ENCODE data around the gene AK8.

AK8 gene

DNA sequence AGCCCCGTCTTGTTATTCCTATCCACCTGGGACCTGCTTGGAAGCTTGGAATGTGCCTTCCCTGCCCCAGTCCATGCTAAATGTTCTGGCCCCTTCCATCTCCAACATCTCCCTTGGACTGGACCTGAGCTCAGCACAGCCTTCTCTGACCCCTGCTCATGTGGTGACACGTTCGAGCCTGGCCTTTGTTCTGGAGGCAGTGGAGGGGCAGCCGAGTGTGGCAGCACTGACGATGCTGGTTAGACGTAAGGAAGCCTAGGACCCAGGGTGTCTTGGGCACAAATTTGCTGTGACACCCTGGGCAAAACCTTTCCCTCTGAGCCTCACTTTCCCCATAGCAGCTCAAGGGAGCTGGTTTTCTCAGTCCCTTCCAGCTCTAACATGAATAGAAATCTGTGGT, 4.5 kb upstream of the AK8 start:
- TF ChIP-seq, protein P1, sequence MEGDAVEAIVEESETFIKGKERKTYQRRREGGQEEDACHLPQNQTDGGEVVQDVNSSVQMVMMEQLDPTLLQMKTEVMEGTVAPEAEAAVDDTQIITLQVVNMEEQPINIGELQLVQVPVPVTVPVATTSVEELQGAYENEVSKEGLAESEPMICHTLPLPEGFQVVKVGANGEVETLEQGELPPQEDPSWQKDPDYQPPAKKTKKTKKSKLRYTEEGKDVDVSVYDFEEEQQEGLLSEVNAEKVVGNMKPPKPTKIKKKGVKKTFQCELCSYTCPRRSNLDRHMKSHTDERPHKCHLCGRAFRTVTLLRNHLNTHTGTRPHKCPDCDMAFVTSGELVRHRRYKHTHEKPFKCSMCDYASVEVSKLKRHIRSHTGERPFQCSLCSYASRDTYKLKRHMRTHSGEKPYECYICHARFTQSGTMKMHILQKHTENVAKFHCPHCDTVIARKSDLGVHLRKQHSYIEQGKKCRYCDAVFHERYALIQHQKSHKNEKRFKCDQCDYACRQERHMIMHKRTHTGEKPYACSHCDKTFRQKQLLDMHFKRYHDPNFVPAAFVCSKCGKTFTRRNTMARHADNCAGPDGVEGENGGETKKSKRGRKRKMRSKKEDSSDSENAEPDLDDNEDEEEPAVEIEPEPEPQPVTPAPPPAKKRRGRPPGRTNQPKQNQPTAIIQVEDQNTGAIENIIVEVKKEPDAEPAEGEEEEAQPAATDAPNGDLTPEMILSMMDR (IDR thresholded peaks at IDR 0.05; ENCODE audit: extremely low read depth, insufficient read depth, missing control alignments): no peak
- in situ Hi-C loops (cut with MboI; ENCODE audit: low pct_unique_long_range_greater_than_20kb, low sequenced_read_pairs, unreplicated experiment): no loop called here
- no peak for DNase-seq (ENCODE audit: low spot score)

DNA sequence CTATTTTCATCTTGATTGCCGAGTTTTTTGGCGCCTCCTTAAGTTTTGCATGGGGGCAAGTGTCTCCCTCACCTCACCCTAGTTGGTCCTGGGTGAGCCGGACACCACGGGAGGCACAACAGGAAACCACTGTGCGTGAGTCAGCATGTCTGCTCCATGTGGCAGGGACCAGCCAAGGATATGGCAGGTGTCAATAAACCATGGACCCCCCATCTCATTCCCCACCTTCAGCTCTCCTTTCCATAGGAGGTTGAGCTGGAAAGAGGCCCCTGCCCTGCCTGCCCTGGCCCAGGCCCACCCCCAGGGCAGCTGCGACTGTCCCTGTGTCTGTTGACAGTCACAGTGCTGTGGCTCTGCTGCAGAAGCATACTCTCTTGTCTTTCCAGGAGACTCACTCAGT, 3.7 kb upstream of the AK8 start:
- TF ChIP-seq, protein P1 (IDR thresholded peaks at IDR 0.05; ENCODE audit: extremely low read depth, insufficient read depth, missing control alignments): no peak
- in situ Hi-C loops (cut with MboI; ENCODE audit: low pct_unique_long_range_greater_than_20kb, low sequenced_read_pairs, unreplicated experiment): no loop called here
- peak; percentile 9 for DNase-seq (ENCODE audit: low spot score)

DNA sequence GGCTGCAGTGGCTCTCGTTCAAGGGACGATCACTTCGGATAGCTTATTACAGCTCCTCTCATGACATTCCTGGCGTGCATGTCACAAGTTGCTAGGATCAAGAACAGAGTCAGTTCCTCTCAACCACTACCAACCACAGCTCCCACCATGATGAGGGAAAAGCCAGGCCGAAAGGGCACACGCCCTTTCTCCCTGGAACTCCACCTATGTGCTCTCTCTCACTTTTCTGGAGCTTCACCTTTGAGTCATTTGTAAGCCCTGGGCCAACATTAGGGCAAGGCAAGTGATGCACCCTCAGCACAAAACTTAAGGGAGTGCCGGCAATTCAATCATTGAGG, 2.2 kb upstream of the AK8 start:
- peak; percentile 11 for DNase-seq (ENCODE audit: low spot score)
- TF ChIP-seq, protein P1 (IDR thresholded peaks at IDR 0.05; ENCODE audit: extremely low read depth, insufficient read depth, missing control alignments): no peak
- in situ Hi-C loops (cut with MboI; ENCODE audit: low pct_unique_long_range_greater_than_20kb, low sequenced_read_pairs, unreplicated experiment): no loop called here

DNA sequence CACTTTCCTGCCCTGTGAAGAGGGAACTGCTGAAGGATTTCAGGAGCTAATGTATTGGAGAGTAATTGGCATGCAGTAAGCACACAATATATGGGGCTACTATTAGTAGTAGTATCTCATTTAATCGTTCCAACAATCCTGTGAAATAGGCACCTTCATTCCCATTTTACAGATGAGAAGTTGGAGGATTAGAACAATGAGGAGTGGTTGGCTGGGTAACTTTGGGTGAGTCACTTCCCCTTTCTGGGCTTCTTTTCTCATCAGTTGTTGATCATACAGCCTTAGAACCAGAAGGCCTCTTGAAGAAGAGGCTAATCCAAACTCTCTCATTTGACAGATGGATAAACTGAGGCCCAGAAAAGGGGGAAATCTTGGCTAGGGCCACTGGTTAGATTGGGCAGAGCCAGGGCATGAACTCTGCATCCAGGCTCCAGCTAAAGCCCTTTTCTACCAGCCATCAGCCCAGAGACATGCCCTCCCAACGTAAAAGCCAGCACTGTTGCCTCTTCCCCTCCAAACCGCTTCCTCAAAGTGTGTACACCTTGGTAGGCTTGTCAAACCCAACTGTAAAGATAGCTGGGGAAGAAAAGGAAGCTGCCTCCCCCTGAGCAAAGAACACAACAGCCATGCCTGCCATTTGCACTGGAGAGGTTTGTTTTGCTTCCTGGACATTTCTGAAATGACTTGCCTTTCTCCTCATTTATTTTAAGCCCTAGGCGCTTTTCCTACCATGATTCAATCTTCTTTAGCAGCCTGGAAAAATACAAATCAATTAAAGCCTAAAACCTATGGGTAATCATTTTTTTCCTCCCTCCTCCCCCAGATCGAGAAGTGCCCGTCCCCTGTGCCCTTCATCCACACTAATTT, 1.6 kb upstream of the AK8 start:
- TF ChIP-seq, protein P1 (IDR thresholded peaks at IDR 0.05; ENCODE audit: extremely low read depth, insufficient read depth, missing control alignments): no peak
- DNase-seq (ENCODE audit: low spot score): peak; percentile 32
- in situ Hi-C loops (cut with MboI; ENCODE audit: low pct_unique_long_range_greater_than_20kb, low sequenced_read_pairs, unreplicated experiment): no loop called here

DNA sequence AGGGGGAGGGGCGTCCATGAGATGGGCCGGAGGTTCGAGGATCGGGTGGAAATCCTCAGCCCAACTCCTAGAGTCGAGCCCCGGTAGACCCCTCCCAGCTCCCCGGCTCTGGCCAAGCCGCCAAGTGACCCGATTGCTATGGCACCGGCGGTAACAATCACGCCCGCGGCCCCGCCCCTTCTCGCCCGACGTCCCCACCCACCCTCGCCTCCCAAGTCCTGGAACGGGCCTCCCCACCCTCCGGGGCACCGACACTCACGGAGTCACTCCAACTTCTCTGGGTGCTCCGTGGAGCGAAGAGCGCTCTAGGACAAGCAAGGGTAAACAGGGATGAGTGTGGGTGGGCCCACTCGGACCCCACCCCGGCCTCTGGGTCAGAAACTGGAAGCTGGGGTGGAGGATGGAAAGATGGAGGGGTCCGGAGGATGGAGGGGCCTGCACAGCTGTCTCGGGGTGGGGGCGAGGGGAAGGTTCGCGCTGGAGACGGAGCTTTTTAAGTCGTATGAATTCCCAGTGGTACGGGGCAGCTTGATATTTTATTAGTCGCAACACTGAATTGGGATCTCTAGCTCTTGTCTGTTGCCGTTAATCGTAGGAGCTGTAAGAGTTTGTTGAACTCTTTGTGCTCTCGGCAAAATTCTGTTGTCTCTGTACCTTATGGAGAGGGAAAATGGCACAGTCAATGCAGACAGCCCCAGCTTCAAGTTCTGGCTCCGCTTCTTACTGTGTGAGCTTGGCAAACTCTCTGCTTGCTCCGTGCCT, 792 bp upstream of the AK8 start, which contains the start of gene SPACA9:
SPACA9 (plus strand) TSS at position 204 of the 762 bp plus-strand sequence. CDS start 5,050 bp downstream, outside the sequence.
- in situ Hi-C loops (cut with MboI; ENCODE audit: low pct_unique_long_range_greater_than_20kb, low sequenced_read_pairs, unreplicated experiment): no loop called here
- peak; percentile 67 for DNase-seq (ENCODE audit: low spot score)

DNA sequence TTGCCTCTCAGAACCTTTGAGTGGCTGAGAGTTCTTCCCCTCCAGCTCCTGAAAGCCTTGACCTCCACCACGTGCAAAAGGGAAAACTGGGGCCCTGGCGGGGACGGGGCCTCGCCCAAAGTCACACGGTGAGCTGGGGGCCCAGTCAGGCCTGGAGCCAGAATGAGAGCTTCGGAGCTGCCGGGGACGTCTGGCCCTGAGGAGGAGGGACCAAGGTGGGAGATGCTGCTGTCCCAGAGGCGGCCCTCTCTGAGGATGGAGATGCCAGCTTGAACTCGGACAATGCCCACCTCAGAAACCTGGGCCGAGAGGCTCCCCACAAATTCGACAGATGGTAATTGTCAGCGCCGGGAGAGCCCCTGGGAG, 643 bp downstream of the AK8 start:
- TF ChIP-seq, protein P1 (IDR thresholded peaks at IDR 0.05; ENCODE audit: extremely low read depth, insufficient read depth, missing control alignments): no peak
- peak; percentile 15 for DNase-seq (ENCODE audit: low spot score)
- in situ Hi-C loops (cut with MboI; ENCODE audit: low pct_unique_long_range_greater_than_20kb, low sequenced_read_pairs, unreplicated experiment): no loop called here

More for the DNA sequence above, 792 bp upstream of the AK8 start, which contains the start of gene SPACA9:
- TF ChIP-seq, protein P1 (IDR thresholded peaks at IDR 0.05; ENCODE audit: extremely low read depth, insufficient read depth, missing control alignments): no peak

All from GM13977 (cell line).